HG03342 (cell line): ENCODE results near the gene TANC1.
A peak's percentile ranks its signal among the peaks of the same experiment; 100 is the strongest.
"Not testable (repeated sequence)": the region's sequence is repeated elsewhere in the genome, so short reads cannot be mapped to it uniquely, and the experiment has no call there.

ENCODE experiments used
- ATAC-seq: cut with Tn5 transposase; IDR thresholded peaks from one replicate; pipeline ENCODE4 v1.9.1; 2021; ENCODE audit warnings: mild to moderate bottlenecking, moderate library complexity; ENCODE audit not compliant: unreplicated experiment

The TANC1 gene

DNA sequence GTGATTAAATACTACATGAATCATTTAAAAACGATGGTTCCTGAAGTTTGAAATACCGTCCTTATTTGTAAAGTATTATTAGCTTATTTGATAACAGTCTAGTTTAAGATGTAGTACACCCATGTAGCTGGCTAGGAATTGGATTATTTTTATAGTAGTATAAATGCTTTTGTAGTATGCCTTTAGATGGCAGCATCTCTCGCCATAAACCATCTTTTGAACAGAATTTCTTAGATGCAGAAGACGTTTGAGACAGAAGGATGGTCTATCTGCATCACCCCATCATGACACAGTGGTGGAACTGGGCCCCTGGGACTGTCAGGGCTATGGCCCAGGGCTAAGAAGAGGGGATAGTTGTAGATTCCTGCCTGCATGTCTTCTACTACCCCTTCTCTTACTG, 165.4 kb downstream of the TANC1 start:
- ATAC-seq: no peak

DNA sequence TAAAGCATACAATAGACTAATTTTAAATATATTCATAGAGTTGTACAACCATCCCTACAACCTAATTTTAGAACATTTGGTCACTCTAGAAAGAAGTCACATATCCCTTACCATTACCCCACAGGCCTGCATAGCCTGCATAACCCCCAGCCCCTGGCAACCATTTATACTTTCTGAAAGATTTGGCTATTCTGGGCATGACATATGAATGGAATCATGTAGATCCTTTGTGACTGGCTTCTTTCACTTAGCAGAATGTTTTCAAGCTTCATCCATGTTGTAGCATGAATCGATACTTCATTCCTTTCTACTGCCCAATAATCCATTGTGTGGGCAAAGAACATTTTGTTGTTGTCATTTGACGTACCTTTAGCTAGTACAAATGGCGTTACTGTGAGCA, 166.5 kb downstream of the TANC1 start:
- no peak for ATAC-seq

DNA sequence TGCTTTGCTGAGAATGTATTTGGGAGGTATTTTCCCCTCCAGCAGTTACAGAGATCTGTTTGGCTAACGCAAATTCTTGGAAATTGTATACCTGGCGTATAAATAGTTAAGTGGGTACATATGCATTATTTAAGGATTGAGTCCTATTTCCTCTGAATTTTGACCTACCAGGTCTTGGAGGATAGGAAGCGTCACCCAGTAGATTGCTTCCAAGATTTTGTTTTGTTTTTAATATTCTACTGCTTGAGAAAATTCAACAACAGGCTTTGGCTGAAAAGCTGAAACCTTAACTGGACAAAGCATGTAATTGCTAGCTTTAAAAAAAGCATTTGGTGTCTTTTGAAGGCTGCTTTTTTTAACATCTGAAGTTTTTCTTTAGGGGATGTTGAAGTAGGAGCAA, 168.0 kb downstream of the TANC1 start:
- no peak for ATAC-seq

- no peak for ATAC-seq
These were observed 169.2 kb downstream of the TANC1 start for GRCh38 chr2:159137511-159138241.

DNA sequence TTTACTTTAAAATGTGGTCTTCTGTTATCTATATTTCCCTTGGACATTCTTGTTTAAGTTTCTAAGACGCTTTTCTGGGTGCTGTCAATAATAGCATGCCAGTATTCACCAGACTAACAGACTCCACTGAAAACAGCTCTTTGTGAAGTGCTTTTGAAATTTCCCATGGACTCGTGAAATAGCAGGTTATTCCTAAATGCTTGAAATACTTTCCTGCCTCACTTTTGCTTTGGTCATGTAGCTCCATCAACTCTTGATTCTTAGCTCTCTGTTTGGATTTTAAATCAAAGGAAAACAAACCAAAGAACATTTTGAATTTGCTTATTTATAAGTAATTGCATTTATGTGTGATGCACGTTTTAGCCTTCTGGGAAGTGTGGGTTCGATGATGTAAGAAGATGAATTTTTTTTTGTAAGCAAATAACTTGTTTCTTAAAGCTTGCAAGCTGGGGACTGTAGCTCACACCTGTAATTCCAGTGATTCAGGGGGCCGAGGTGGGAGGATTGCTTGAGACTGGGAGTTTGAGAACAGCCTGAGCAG, 170.3 kb downstream of the TANC1 start:
- ATAC-seq: no peak

DNA sequence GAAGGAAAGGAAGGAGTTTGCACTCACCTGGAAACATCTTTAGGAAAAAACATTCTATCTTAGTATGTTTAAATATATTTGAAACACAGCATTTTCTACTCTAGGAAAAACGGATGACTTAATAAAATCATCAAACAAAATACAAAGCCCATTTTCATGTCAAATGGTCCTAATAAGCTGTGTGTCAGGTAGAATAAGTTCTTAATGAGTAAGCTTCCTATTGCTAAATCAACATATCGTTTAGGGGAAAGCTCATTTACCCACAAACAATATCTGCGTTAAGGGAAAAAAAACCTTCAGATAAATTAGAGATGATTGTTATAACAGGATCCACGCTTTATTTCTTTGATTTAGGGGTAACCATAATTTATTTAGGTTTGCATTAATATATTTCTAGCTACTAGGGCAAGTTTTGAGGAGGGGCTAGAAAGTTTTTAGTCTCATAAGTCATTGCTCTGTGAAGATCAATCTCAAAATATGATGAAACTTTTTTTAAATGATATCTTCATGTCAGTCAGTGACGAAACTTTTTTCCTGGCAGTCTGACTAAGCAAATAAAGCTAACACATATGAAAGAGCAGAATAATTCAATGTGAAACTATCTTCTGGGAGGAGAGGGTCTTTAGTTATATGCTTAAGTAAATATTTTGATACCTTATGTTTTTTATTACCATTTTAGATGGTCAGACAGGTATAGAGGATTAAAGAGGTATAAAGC, 170.9 kb downstream of the TANC1 start:
- ATAC-seq: no peak

DNA sequence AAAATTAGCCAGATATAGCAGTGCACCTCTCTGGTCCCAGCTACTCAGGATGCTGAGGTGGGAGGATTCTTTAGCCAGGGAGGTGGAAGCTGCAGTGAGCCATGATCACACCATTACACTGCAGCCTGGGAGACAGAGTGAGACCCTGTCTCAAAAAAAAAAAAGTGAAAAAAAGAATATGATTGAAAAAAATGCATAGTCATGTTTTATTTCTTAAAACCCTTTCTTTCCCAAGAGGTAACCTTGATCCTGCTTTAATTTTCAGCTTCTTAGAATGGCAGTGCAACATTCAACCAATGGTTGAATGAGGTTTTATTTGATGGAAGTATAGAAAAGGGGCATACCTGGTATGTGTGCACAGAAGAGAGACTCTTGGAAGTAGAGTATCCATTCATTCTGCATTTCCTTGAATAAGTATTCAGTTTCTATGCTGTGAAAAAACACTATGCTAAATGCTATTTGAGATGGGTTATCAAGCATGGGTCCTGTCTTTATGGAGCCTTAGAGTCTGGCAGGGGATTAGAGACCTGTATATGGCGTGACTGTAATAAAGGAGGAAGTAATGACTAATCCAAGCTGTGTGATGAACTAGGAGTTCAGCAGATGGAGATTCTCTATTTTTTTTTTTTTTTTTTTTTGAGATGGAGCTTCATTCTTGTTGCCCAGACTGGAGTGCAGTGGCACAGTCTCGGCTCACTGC, 171.8 kb downstream of the TANC1 start:
- no peak for ATAC-seq

- not testable (repeated sequence) for ATAC-seq
These were observed 172.4 kb downstream of the TANC1 start for GRCh38 chr2:159140821-159141220.

GRCh38 chr2:159144776-159145614, 176.6 kb downstream of the TANC1 start:
- ATAC-seq: peak; percentile 82

- ATAC-seq: no peak
These were observed 177.4 kb downstream of the TANC1 start for GRCh38 chr2:159145745-159146354.

- no peak for ATAC-seq
These were observed 178.7 kb downstream of the TANC1 start for GRCh38 chr2:159146996-159147666.

DNA sequence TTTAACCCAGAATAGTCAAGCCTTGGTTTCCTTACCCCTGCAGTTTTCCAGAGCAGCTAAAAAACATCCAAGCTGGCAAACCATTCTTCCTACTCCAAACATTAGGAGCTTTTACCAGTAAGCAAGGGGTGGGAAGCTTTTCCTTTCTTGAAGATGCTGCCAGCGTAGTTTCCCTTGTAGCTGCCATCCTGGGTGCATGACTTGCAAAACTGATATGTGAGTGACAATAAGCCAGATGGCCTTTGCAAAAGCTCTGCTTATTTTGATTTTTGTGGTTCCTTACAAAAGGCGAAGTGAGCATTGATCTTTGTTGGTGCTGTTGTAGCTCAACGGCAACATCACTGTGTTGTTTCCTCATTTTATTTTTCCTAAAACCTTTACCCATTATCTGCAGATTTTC, 179.2 kb downstream of the TANC1 start:
- no peak for ATAC-seq

GRCh38 chr2:159148901-159149300, 180.5 kb downstream of the TANC1 start:
- no peak for ATAC-seq

- ATAC-seq: no peak
These were observed 181.3 kb downstream of the TANC1 start for GRCh38 chr2:159149747-159150146.

DNA sequence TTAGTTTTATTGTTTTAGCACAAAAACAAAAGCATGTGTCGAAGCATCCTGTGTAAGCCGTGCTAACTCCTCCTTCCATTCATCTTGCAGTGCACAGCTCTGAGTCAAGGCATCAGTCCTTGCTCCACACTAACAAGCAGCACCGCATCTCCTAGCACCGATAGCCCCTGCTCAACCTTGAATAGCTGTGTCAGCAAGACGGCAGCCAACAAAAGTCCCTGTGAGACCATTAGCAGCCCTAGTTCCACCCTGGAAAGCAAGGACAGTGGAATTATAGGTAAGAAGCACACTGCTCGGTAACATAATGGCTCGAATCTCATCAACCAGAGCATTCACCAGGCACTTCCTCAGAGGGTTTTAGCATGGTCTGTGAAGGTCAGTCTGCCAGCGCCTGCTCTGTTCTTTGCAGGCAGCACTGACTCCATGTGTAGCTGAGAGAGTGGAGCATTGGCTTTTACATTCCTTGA, 181.9 kb downstream of the TANC1 start:
- no peak for ATAC-seq

DNA sequence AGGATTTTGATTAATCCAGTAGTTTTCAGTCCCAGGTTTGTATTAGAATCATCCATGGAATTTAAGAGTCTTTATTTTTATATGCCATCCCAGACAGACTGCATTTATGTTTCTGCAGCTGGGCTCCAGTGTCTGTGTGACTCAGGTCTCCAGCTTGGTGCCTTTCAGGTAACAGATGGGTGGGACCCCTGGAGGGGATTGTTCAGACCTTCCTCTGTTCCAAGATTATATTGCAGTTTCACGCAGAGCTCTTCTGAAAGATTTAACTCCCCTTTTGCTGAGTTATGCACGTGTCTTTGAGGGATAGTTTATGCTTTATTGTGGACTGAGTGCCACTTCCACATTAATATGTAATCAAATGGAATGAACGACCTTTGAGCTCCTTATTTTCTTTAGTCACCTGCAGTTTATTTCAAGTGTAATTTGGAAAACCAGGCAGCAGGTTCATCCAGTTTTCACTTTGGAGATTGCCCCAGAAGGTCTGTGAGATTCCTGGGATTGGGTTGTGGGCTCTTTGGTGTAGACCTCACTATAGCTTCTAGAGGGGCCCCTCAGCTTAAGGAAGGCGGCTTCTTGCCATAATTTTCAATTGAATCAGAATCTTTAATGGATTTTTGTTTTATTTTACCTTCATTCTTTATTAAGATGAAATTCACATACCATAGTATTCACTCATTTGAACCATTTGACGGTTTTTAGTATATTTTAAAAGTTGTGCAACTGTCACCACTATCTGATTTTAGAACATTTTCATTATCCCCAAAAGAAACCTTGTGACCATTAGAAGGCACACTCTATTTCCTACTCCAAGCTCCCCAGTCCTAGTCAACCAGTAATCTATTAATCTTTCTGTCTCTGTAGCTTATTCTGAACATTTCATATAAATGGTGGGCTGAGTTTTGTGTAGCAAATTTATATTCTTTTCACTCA, 183.0 kb downstream of the TANC1 start:
- ATAC-seq: no peak

GRCh38 chr2:159152128-159152778, 183.8 kb downstream of the TANC1 start:
- ATAC-seq: no peak

DNA sequence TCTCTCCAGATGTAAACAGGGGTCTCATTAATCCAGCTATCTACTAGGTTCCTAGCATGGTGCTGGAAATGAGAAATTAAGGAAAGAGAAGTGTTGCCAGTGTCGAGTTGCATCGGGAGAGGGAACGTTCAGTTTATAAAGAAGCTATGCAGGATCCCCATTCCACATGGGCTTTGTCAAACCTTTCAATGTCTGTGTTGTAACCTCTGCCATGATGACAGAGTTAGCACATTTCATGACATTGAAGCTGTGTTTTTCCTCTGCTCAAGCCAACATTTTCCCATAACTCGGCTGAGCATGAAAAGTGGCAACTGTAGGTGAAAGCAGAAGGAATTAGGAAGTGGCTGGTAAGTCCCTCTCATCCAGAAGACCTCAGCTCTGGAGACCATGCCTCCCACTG, 184.6 kb downstream of the TANC1 start:
- no peak for ATAC-seq
